Left lung (tissue), 10 donors: Measurements from ENCODE around the gene ACBD6. TPM values are rescaled to one million over a fixed set of nuclear protein-coding genes. Genes with fewer than 3 reads are reported as not detected.
A peak's percentile ranks its signal among the peaks of the same experiment; 100 is the strongest.

Experiments
- ATAC-seq: fragments of 200-7000 bp; cut with Tn5 transposase; one replicate; pipeline ENCODE4 v1.9.1; 2020; ENCODE audit warnings: moderate library complexity
- DNase-seq, 4 donors: peaks; one replicate each; pipeline ENCODE4 v3.0.0-alpha.2; 2013 to 2020
- H3K27ac ChIP-seq, 2 donors: fragments of 200-600 bp; sonication (generic) in 1 of 2; one replicate each; pipeline versions ENCODE4 v1.5.0 to v1.8.0; 2020 to 2021
- H3K27me3 ChIP-seq, 2 donors: fragments of 200-600 bp; sonication (generic) in 1 of 2; one replicate each; pipeline versions ENCODE4 v1.5.0 to v1.8.0; 2020 to 2021
- H3K36me3 ChIP-seq, 2 donors: fragments of 200-600 bp; sonication (generic) in 1 of 2; one replicate each; pipeline versions ENCODE4 v1.5.0 to v1.8.0; 2020 to 2021
- H3K4me1 ChIP-seq, 2 donors: fragments of 200-600 bp; one replicate each; pipeline ENCODE4 v1.8.0; 2021
- H3K4me3 ChIP-seq, 2 donors: fragments of 200-600 bp; sonication (generic) in 1 of 2; one replicate each; pipeline versions ENCODE4 v1.5.0 to v1.8.0; 2020 to 2021; ENCODE audit warnings: mild to moderate bottlenecking in 1 of 2
- H3K9me3 ChIP-seq, 2 donors: fragments of 200-600 bp; sonication (generic) in 1 of 2; one replicate each; pipeline versions ENCODE4 v1.5.0 to v1.8.0; 2020 to 2021
- CTCF ChIP-seq, 2 donors: fragments of 200-600 bp; sonication (generic) in 1 of 2; IDR thresholded peaks; one replicate each; pipeline versions ENCODE4 v1.5.0 to v1.8.0; 2021; ENCODE audit warnings: antibody characterized with exemption in 2 of 2
- intact Hi-C, 2 donors: fragments of 100-400 bp; cut with DNase I; formaldehyde crosslinking; loops; one replicate each; pipeline versions ENCODE4 v1.11.2 to v1.14.2; 2022
- polyA plus RNA-seq, 6 donors: library from polyadenylated mRNA; unstranded; fragments of 120-200 nt; gene quantifications; one replicate each; pipeline ENCODE4 v1.2.1, GENCODE V29; 2013; ENCODE audit not compliant: insufficient read length in 6 of 6
- total RNA-seq, 2 donors: library from RNA; stranded (reverse); fragmentation: NEBNext Ultra II Directional; extraction: Animal tissue kit (Norgen Biotek cat#: 25700); gene quantifications; one replicate each; pipeline ENCODE4 v1.2.1, GENCODE V29; 2021
- donor health status: DM: no; HTN: yes; CAD: no.
- donor health status: DM: no; HTN: no; CAD: no.

The ACBD6 gene
- total and polyA plus RNA-seq, 8 donors: 26.5 to 81.9 (median 78.9) TPM

GRCh38 chr1:180253585-180254495, 248.5 kb downstream of the ACBD6 start:
- ATAC-seq: no peak
- Histone ChIP-seq H3K27ac (no peak overlapping the region), H3K9me3 (no peaks in the 10 kb centered on the region), H3K4me1 (peaks cover 0 to 3% of the 10 kb centered on the region in 2 donors), H3K27me3 (peaks cover 14 to 82% of the 10 kb centered on the region in 2 donors), H3K4me3 (no peak overlapping the region), H3K36me3 (no peaks in the 10 kb centered on the region)
- no peak for TF ChIP-seq CTCF (IDR thresholded peaks at IDR 0.05)
- intact Hi-C loops: loop anchor here in 1 of 2 donors (5.0 kb wide), 1 partner anchor 228 kb away; no protein-coding TSS in a partner anchor
- no peak for DNase-seq

GRCh38 chr1:180252638-180253536, 249.5 kb downstream of the ACBD6 start:
- H3K9me3 ChIP-seq: no peaks in the 10 kb centered on the region
- intact Hi-C loops: loop anchor here in 1 of 2 donors (5.0 kb wide), 1 partner anchor 229 kb away; no protein-coding TSS in a partner anchor
- peak in 2 of 4 donors; percentile 80 to 93 for DNase-seq
- H3K27me3 ChIP-seq: peaks cover 12 to 72% of the 10 kb centered on the region in 2 donors
- peak; percentile 81 for ATAC-seq
- no peaks in the 10 kb centered on the region for H3K36me3 ChIP-seq
- peaks cover 0 to 3% of the 10 kb centered on the region in 2 donors for H3K4me1 ChIP-seq
- no peak overlapping the region for H3K27ac ChIP-seq
- TF ChIP-seq CTCF (IDR thresholded peaks at IDR 0.05): peak; percentile 79 to 92
- H3K4me3 ChIP-seq: no peak overlapping the region

GRCh38 chr1:180251526-180252305, 250.7 kb downstream of the ACBD6 start:
- peaks cover 0 to 3% of the 10 kb centered on the region in 2 donors for H3K4me1 ChIP-seq
- intact Hi-C loops: loop anchor here in 1 of 2 donors (5.0 kb wide), 1 partner anchor 231 kb away; no protein-coding TSS in a partner anchor
- H3K27ac ChIP-seq: no peak overlapping the region
- no peak for TF ChIP-seq CTCF (IDR thresholded peaks at IDR 0.05)
- no peaks in the 10 kb centered on the region for H3K36me3 ChIP-seq
- H3K4me3 ChIP-seq: no peak overlapping the region
- no peak for ATAC-seq
- DNase-seq: no peak
- H3K27me3 ChIP-seq: peaks cover 7 to 60% of the 10 kb centered on the region in 2 donors
- H3K9me3 ChIP-seq: no peaks in the 10 kb centered on the region

GRCh38 chr1:180250883-180251509, 251.4 kb downstream of the ACBD6 start:
- ATAC-seq (no peak), DNase-seq (no peak)
- no peak for TF ChIP-seq CTCF (IDR thresholded peaks at IDR 0.05)
- H3K9me3 ChIP-seq: no peaks in the 10 kb centered on the region
- intact Hi-C loops: loop anchor here in 1 of 2 donors (5.0 kb wide), 1 partner anchor 231 kb away; no protein-coding TSS in a partner anchor
- H3K27me3 ChIP-seq: peaks cover 0 to 53% of the 10 kb centered on the region in 2 donors
- H3K36me3 ChIP-seq: no peaks in the 10 kb centered on the region
- peaks cover 0 to 3% of the 10 kb centered on the region in 2 donors for H3K4me1 ChIP-seq
- H3K27ac ChIP-seq: no peak overlapping the region
- H3K4me3 ChIP-seq: no peak overlapping the region
